ENCODE results near the gene RAB32.

Gene RAB32

GRCh38 chr6:146542881-146543210, 787 bp upstream of the RAB32 start:
- H3K4me3 ChIP-seq (ENCODE audit: control insufficient read depth, low read depth, low read length): peak overlapping the region; percentile 47
- no peak for DNase-seq (ENCODE audit: low read depth)
- TF ChIP-seq CTCF (IDR thresholded peaks at IDR 0.05; ENCODE audit: control insufficient read depth, insufficient read depth, low read depth, low read length, missing control alignments): no peak

GRCh38 chr6:146543940-146544615, 445 bp downstream of the RAB32 start:
- DNase-seq (ENCODE audit: low read depth): no peak
- TF ChIP-seq CTCF (IDR thresholded peaks at IDR 0.05; ENCODE audit: control insufficient read depth, insufficient read depth, low read depth, low read length, missing control alignments): no peak
- H3K4me3 ChIP-seq (ENCODE audit: control insufficient read depth, low read depth, low read length): peak overlapping the region; percentile 81

- DNase-seq (ENCODE audit: low read depth): no peak
- H3K4me3 ChIP-seq (ENCODE audit: control insufficient read depth, low read depth, low read length): peak overlapping the region; percentile 81
- no peak for TF ChIP-seq CTCF (IDR thresholded peaks at IDR 0.05; ENCODE audit: control insufficient read depth, insufficient read depth, low read depth, low read length, missing control alignments)
Measured at GRCh38 chr6:146544616-146545182, 1.1 kb downstream of the RAB32 start.

GRCh38 chr6:146545581-146545980, 1.9 kb downstream of the RAB32 start:
- no peak for TF ChIP-seq CTCF (IDR thresholded peaks at IDR 0.05; ENCODE audit: control insufficient read depth, insufficient read depth, low read depth, low read length, missing control alignments)
- peak overlapping the region; percentile 81 for H3K4me3 ChIP-seq (ENCODE audit: control insufficient read depth, low read depth, low read length)
- peak; percentile 44 for DNase-seq (ENCODE audit: low read depth)

- no peak for TF ChIP-seq CTCF (IDR thresholded peaks at IDR 0.05; ENCODE audit: control insufficient read depth, insufficient read depth, low read depth, low read length, missing control alignments)
- no peak overlapping the region for H3K4me3 ChIP-seq (ENCODE audit: control insufficient read depth, low read depth, low read length)
- DNase-seq (ENCODE audit: low read depth): peak; percentile 86
Measured at GRCh38 chr6:146546443-146547043, 2.9 kb downstream of the RAB32 start.

GRCh38 chr6:146547889-146548288, 4.3 kb downstream of the RAB32 start:
- no peak for TF ChIP-seq CTCF (IDR thresholded peaks at IDR 0.05; ENCODE audit: control insufficient read depth, insufficient read depth, low read depth, low read length, missing control alignments)
- no peak overlapping the region for H3K4me3 ChIP-seq (ENCODE audit: control insufficient read depth, low read depth, low read length)
- no peak for DNase-seq (ENCODE audit: low read depth)

All from AG09309 (cell line).